PC-9 (cell line): ENCODE data around the gene INTS1. TPM values are rescaled to one million over a fixed set of nuclear protein-coding genes. Genes with fewer than 3 reads are reported as not detected.

Source experiments
- BruUV-seq: library from RNA; stranded (reverse); fragments of 400-500 nt; replicated peaks from 2 replicates; lab custom pipeline; 2021; lab: Mats Ljungman, UMichigan
- CTCF ChIA-PET: fragments of 300-600 bp; sonication (Branson Sonifier 250); formaldehyde crosslinking; loops from one replicate; lab custom pipeline; 2022; ENCODE audit warnings: antibody characterized with exemption; lab: Charles Lee
- POLR2A ChIA-PET: fragments of 300-600 bp; sonication (Branson Sonifier 250); formaldehyde crosslinking; loops from one replicate; lab custom pipeline; 2022; ENCODE audit warnings: antibody characterized with exemption; ENCODE audit not compliant: unreplicated experiment; lab: Charles Lee
- DNase-seq, 2 experiments: peaks; one replicate each; pipeline versions ENCODE4 v3.0.0 to v3.0.0-alpha.2; 2015 to 2022; ENCODE audit warnings: mixed read lengths in 1 of 2
- H2AFZ ChIP-seq: fragments of 200-600 bp; sonication (generic); 2 replicates; pipeline ENCODE4 v1.8.1; 2017; ENCODE audit warnings: antibody characterized with exemption
- H3F3A ChIP-seq: fragments of 200-600 bp; sonication (generic); 2 replicates; pipeline ENCODE4 v1.8.1; 2017; ENCODE audit warnings: antibody characterized with exemption, mild to moderate bottlenecking, low read depth; ENCODE audit not compliant: insufficient read depth
- H3K27ac ChIP-seq: fragments of 200-600 bp; sonication (generic); 2 replicates; pipeline ENCODE4 v1.6.1; 2016; ENCODE audit warnings: mixed run types
- H3K27me3 ChIP-seq: fragments of 200-600 bp; sonication (generic); 2 replicates; pipeline ENCODE4 v1.6.1; 2016; ENCODE audit warnings: low read depth, mixed run types; ENCODE audit not compliant: insufficient read depth
- H3K36me3 ChIP-seq: fragments of 200-600 bp; sonication (generic); 2 replicates; pipeline ENCODE4 v1.6.1; 2016; ENCODE audit warnings: low read depth, mixed run types
- H3K4me1 ChIP-seq: fragments of 200-600 bp; sonication (generic); replicated peaks from 2 replicates; pipeline ENCODE4 v1.6.1; 2016; ENCODE audit warnings: mixed run types; ENCODE audit not compliant: insufficient read depth
- H3K4me2 ChIP-seq: fragments of 200-600 bp; sonication (generic); 2 replicates; pipeline ENCODE4 v1.6.1; 2017; ENCODE audit warnings: mixed run types
- H3K4me3 ChIP-seq: fragments of 200-600 bp; sonication (generic); 2 replicates; pipeline ENCODE4 v1.6.1; 2016; ENCODE audit warnings: mixed run types
- H3K79me2 ChIP-seq: fragments of 200-600 bp; sonication (generic); 2 replicates; pipeline ENCODE4 v1.6.1; 2017; ENCODE audit warnings: low read depth, mixed run types
- H3K9me2 ChIP-seq: fragments of 200-600 bp; sonication (generic); 2 replicates; pipeline ENCODE4 v1.8.1; 2017; ENCODE audit warnings: mild to moderate bottlenecking; ENCODE audit not compliant: insufficient read depth
- H3K9me3 ChIP-seq: fragments of 200-600 bp; sonication (generic); 2 replicates; pipeline ENCODE4 v1.8.1; 2016; ENCODE audit warnings: low read depth; ENCODE audit not compliant: insufficient read depth
- H4K20me1 ChIP-seq: fragments of 200-600 bp; sonication (generic); 2 replicates; pipeline ENCODE4 v1.8.1; 2017; ENCODE audit not compliant: insufficient read depth
- CTCF ChIP-seq: fragments of 200-600 bp; sonication (generic); conservative IDR thresholded peaks from 2 replicates; pipeline ENCODE4 v1.6.1; 2017; ENCODE audit warnings: mixed run types, antibody characterized with exemption, mild to moderate bottlenecking, moderate library complexity
- EZH2 ChIP-seq: fragments of 200-600 bp; sonication (generic); IDR thresholded peaks from 2 replicates; pipeline ENCODE4 v1.8.0; 2017; ENCODE audit warnings: antibody characterized with exemption, low read depth
- intact Hi-C: fragments of 100-400 bp; cut with micrococcal nuclease; formaldehyde crosslinking; loops from one replicate; pipeline ENCODE4 v1.10.0; 2022; ENCODE audit not compliant: unreplicated experiment
- total RNA-seq: library from RNA; stranded (reverse); gene quantifications from 2 replicates; pipeline ENCODE4 v1.2.3, GENCODE V29; 2021

INTS1 gene
- total RNA-seq, 1 experiment from 2014 or later, result 124 TPM

GRCh38 chr7:1459920-1460820, 44.0 kb downstream of the INTS1 start:
- H2AFZ ChIP-seq, result no peak overlapping the region

GRCh38 chr7:1459512-1459892, 44.7 kb downstream of the INTS1 start:
- Histone ChIP-seq H3F3A (peaks cover 44% of the 10 kb centered on the region), H3K4me2 (peak overlapping the region; percentile 77; the same call in 1 of the 2 replicates), H3K9me3 (no peaks in the 10 kb centered on the region), H3K27ac (no peak overlapping the region), H4K20me1 (peaks cover 11% of the 10 kb centered on the region; the same call in 1 of the 2 replicates), H3K27me3 (no peaks in the 10 kb centered on the region), H3K36me3 (no peaks in the 10 kb centered on the region), H3K4me1 (peaks cover 39% of the 10 kb centered on the region), H2AFZ (no peak overlapping the region), H3K9me2 (no peaks in the 10 kb centered on the region), H3K4me3 (peak overlapping the region; percentile 97; the same call in 1 of the 2 replicates), H3K79me2 (peaks cover 34% of the 10 kb centered on the region)
- no TSS peak for BruUV-seq
- POLR2A ChIA-PET, result no interaction called here
- TF ChIP-seq EZH2, result no peak
- TF ChIP-seq CTCF, result no peak
- peak; percentile 92 to 100 for DNase-seq
- intact Hi-C loops, result loop anchor here (5.0 to 10.0 kb wide), 2 partner anchors 322 to 625 kb away; partner anchors contain the start of gene SUN1
- CTCF ChIA-PET, result no interaction called here

More at GRCh38 chr7:1459920-1460820, 44.0 kb downstream of the INTS1 start:
- Histone ChIP-seq H3F3A (peaks cover 40% of the 10 kb centered on the region), H3K79me2 (peaks cover 29% of the 10 kb centered on the region), H3K9me3 (no peaks in the 10 kb centered on the region), H3K36me3 (no peaks in the 10 kb centered on the region), H3K9me2 (no peaks in the 10 kb centered on the region), H3K27ac (no peak overlapping the region), H4K20me1 (0 out of 2 replicates have a peak, but pooled peaks cover 5% of the 10 kb centered on the region), H3K4me3 (peak overlapping the region; percentile 49; the same call in 1 of the 2 replicates), H3K4me1 (peaks cover 33% of the 10 kb centered on the region), H3K4me2 (peak overlapping the region; percentile 77), H3K27me3 (no peaks in the 10 kb centered on the region)
- CTCF ChIA-PET, result interaction anchor here (0.6 kb wide), 1 partner anchor 45 kb away, joined by 6 read pairs; no protein-coding TSS in a partner anchor
- POLR2A ChIA-PET, result interaction anchor here (0.6 kb wide), 3 partner anchors 14 to 1166 kb away, joined by 8 to 17 read pairs (median 16); no protein-coding TSS in a partner anchor
- intact Hi-C loops, result loop anchor here (5.0 to 10.0 kb wide), 2 partner anchors 323 to 625 kb away; partner anchors contain the start of gene SUN1
- peak in 1 of 2 experiments; percentile 37 for DNase-seq
- no TSS peak for BruUV-seq
- no peak for TF ChIP-seq CTCF
- TF ChIP-seq EZH2, result no peak
